Hypothalamus (tissue), 51 donors: ENCODE measurements around the gene C5orf22.

Experiments used
- DNase-seq, 51 donors: peaks; one replicate each; lab custom pipeline; 2025; lab: John Stamatoyannopoulos, UW

C5orf22 gene

GRCh38 chr5:31598640-31599611 is 66.8 kb downstream of the C5orf22 start:
- no peak for DNase-seq

- DNase-seq, result peak in 1 of 51 donors; percentile 18
Measured at GRCh38 chr5:31602305-31602704, 70.2 kb downstream of the C5orf22 start.

GRCh38 chr5:31604240-31604639 is 72.1 kb downstream of the C5orf22 start:
- DNase-seq, result no peak

GRCh38 chr5:31604644-31605043 is 72.5 kb downstream of the C5orf22 start:
- no peak for DNase-seq
